Activated effector memory CD4-positive, alpha-beta T cell treated with anti-CD3 and anti-CD28 coated beads, Interleukin-2, amount 50 U/mL, for 16 hours (primary cell): Measurements from ENCODE around the gene ZNF236.
A peak's percentile ranks its signal among the peaks of the same experiment; 100 is the strongest.

ENCODE experiments used
- DNase-seq: peaks from one replicate; pipeline ENCODE4 v3.0.0-alpha.2; 2020

The ZNF236 gene

GRCh38 chr18:76821875-76822505, 367 bp upstream of the ZNF236 start:
- DNase-seq = peak; percentile 88

- no peak for DNase-seq
Measured at GRCh38 chr18:76823161-76823538, 793 bp downstream of the ZNF236 start.

- DNase-seq = peak; percentile 67
Measured at GRCh38 chr18:76823587-76824011, 1.2 kb downstream of the ZNF236 start.

- no peak for DNase-seq
Measured at GRCh38 chr18:76824145-76824676, 1.9 kb downstream of the ZNF236 start.

GRCh38 chr18:76824754-76825153, 2.4 kb downstream of the ZNF236 start:
- no peak for DNase-seq

- DNase-seq = no peak
Measured at GRCh38 chr18:76827205-76828200, 5.1 kb downstream of the ZNF236 start.

GRCh38 chr18:76834379-76834778, 12.0 kb downstream of the ZNF236 start:
- no peak for DNase-seq

- DNase-seq = no peak
Measured at GRCh38 chr18:76835380-76835779, 13.0 kb downstream of the ZNF236 start.

GRCh38 chr18:76837071-76837470, 14.7 kb downstream of the ZNF236 start:
- DNase-seq = no peak

- no peak for DNase-seq
Measured at GRCh38 chr18:76838182-76838581, 15.8 kb downstream of the ZNF236 start.

GRCh38 chr18:76839086-76839794, 16.9 kb downstream of the ZNF236 start:
- no peak for DNase-seq

GRCh38 chr18:76842837-76843530, 20.6 kb downstream of the ZNF236 start:
- no peak for DNase-seq

- no peak for DNase-seq
Measured at GRCh38 chr18:76844144-76844543, 21.8 kb downstream of the ZNF236 start.

- DNase-seq = no peak
Measured at GRCh38 chr18:76844742-76845477, 22.6 kb downstream of the ZNF236 start.

- DNase-seq = no peak
Measured at GRCh38 chr18:76846217-76846616, 23.9 kb downstream of the ZNF236 start.

GRCh38 chr18:76847916-76848315, 25.6 kb downstream of the ZNF236 start:
- no peak for DNase-seq

- DNase-seq = no peak
Measured at GRCh38 chr18:76850112-76850511, 27.8 kb downstream of the ZNF236 start.

GRCh38 chr18:76855594-76855993, 33.2 kb downstream of the ZNF236 start:
- DNase-seq = no peak

GRCh38 chr18:76857476-76857875, 35.1 kb downstream of the ZNF236 start:
- no peak for DNase-seq

GRCh38 chr18:76859474-76860339, 37.4 kb downstream of the ZNF236 start:
- DNase-seq = no peak

- DNase-seq = no peak
Measured at GRCh38 chr18:76860411-76860810, 38.1 kb downstream of the ZNF236 start.
